Right lobe of liver (tissue), 4 donors: Measurements from ENCODE around the gene GMDS.

Experiments
- POLR2A ChIP-seq: fragments of 450-650 bp; IDR thresholded peaks from one replicate; pipeline ENCODE4 v1.6.1; 2017; ENCODE audit warnings: antibody characterized with exemption, mild to moderate bottlenecking
- TF ChIP-seq, protein P1 (sequence below), 4 donors: fragments of 200-600 bp in 3 of 4; fragments of 450-650 bp in 1 of 4; IDR thresholded peaks; one replicate each; pipeline versions ENCODE4 v1.5.1 to v1.8.0; 2016 to 2022; ENCODE audit warnings: antibody characterized with exemption in 4 of 4, mild to moderate bottlenecking in 2 of 4
- donor health status: DM: no; HTN: no; CAD: no.
- donor health status: DM: no; HTN: no; CAD: no.
- donor health status: DM: no; HTN: yes; CAD: no.

- TF ChIP-seq, protein P1, sequence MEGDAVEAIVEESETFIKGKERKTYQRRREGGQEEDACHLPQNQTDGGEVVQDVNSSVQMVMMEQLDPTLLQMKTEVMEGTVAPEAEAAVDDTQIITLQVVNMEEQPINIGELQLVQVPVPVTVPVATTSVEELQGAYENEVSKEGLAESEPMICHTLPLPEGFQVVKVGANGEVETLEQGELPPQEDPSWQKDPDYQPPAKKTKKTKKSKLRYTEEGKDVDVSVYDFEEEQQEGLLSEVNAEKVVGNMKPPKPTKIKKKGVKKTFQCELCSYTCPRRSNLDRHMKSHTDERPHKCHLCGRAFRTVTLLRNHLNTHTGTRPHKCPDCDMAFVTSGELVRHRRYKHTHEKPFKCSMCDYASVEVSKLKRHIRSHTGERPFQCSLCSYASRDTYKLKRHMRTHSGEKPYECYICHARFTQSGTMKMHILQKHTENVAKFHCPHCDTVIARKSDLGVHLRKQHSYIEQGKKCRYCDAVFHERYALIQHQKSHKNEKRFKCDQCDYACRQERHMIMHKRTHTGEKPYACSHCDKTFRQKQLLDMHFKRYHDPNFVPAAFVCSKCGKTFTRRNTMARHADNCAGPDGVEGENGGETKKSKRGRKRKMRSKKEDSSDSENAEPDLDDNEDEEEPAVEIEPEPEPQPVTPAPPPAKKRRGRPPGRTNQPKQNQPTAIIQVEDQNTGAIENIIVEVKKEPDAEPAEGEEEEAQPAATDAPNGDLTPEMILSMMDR (IDR thresholded peaks at IDR 0.05) = no peak
- TF ChIP-seq POLR2A = no peak
These were observed 659.1 kb downstream of the GMDS start for GRCh38 chr6:1586256-1586655.
